ENCODE results near the gene ERBB4. TPM values are rescaled to one million over a fixed set of nuclear protein-coding genes. Genes with fewer than 3 reads are reported as not detected.

The ERBB4 gene
- total RNA-seq, 2 donors from 2014 or later: 1.0 to 32.8 TPM

DNA sequence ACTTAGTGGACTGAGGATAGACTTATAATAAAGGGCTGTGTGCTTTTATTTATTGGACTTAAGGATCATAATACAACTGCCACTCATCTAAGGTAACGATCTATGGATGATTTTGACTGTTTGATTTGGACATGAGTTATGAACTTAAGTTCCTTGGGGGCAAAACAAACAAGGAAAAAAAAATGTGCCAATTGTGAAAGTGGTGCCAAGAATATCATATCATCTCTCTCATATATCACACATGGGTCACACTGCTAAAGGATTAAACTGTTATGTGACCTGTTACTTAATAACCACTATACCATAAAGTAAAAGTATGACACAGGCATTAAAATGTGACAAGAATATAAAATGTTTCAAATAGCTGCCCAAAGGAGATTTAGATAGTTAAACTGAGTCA is 886.3 kb downstream of the ERBB4 start:
- WGBS: 44% methylated on average over 1 of the region's 1 CpG
- H3K4me1 ChIP-seq (replicated peaks): no peaks in the 10 kb centered on the region
- H3K27ac ChIP-seq: no peak overlapping the region
- H3K27me3 ChIP-seq (replicated peaks; ENCODE audit: insufficient read depth): no peaks in the 10 kb centered on the region
- TF ChIP-seq POLR2AphosphoS5 (IDR thresholded peaks at IDR 0.05) (no peak), POLR2A (IDR thresholded peaks at IDR 0.05) (no peak), CTCF (IDR thresholded peaks at IDR 0.05) (no peak)
- no peak for DNase-seq (ENCODE audit: low spot score)
- intact Hi-C loops (cut with DNase I): no loop called here
- H3K9me3 ChIP-seq: no peaks in the 10 kb centered on the region
- H3K36me3 ChIP-seq: no peaks in the 10 kb centered on the region
- no peak overlapping the region for H3K4me3 ChIP-seq

DNA sequence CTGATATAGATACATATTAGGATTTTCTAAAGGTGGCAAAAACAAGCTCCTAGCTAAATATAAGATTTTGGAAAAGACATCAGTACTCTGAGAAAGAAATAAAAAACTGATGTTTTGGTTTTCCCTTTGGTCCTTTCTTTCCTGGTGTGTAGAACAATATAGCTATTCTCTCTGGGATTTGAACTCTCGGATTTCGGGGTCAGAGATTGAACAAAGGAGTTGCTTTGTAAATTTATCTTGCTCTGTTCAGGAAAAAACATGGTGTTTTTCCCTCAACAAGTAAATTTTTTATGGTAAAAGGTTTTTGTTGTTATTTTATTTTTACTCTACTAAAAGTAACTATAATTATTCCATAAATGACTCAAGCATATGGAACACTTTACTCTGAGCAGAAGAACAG is 889.3 kb downstream of the ERBB4 start:
- no peak overlapping the region for H3K4me3 ChIP-seq
- WGBS: 73% methylated on average over 2 of the region's 2 CpGs
- DNase-seq (ENCODE audit: low spot score): no peak
- no peaks in the 10 kb centered on the region for H3K9me3 ChIP-seq
- H3K36me3 ChIP-seq: no peaks in the 10 kb centered on the region
- H3K4me1 ChIP-seq (replicated peaks): no peaks in the 10 kb centered on the region
- H3K27me3 ChIP-seq (replicated peaks; ENCODE audit: insufficient read depth): no peaks in the 10 kb centered on the region
- no peak for TF ChIP-seq CTCF (IDR thresholded peaks at IDR 0.05)
- TF ChIP-seq POLR2AphosphoS5 (IDR thresholded peaks at IDR 0.05): no peak
- TF ChIP-seq POLR2A (IDR thresholded peaks at IDR 0.05): no peak
- H3K27ac ChIP-seq: no peak overlapping the region
- intact Hi-C loops (cut with DNase I): no loop called here

- intact Hi-C loops (cut with DNase I): no loop called here
- TF ChIP-seq POLR2AphosphoS5 (IDR thresholded peaks at IDR 0.05) (no peak), CTCF (IDR thresholded peaks at IDR 0.05) (no peak), POLR2A (IDR thresholded peaks at IDR 0.05) (no peak)
- Histone ChIP-seq H3K36me3 (no peaks in the 10 kb centered on the region), H3K27me3 (replicated peaks; ENCODE audit: insufficient read depth) (no peaks in the 10 kb centered on the region), H3K9me3 (no peaks in the 10 kb centered on the region), H3K4me1 (replicated peaks) (no peaks in the 10 kb centered on the region), H3K27ac (no peak overlapping the region), H3K4me3 (no peak overlapping the region)
- WGBS: 90% methylated on average over 1 of the region's 1 CpG
- DNase-seq (ENCODE audit: low spot score): no peak
Measured at GRCh38 chr2:211631503-211631902, 907.1 kb downstream of the ERBB4 start.

DNA sequence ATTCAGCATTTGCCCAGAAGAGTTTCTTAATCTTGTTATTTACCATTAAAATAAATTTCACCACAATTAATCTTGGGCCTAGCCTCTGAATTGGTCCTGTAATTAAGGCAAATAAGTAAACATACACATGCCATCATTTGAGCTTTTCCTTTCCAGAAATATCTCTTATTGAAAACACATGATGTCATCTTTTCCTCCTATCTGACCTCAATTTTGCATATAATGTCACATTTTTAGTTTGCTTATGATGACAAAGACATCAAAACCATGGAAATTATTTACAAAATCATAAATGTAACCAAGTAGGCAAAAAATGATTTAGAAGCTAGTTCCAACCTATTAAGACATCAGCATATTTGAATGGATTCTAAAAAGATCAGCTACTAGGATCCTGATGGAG is 915.5 kb downstream of the ERBB4 start:
- Histone ChIP-seq H3K27me3 (replicated peaks; ENCODE audit: insufficient read depth) (no peaks in the 10 kb centered on the region), H3K9me3 (no peaks in the 10 kb centered on the region), H3K4me1 (replicated peaks) (no peaks in the 10 kb centered on the region), H3K36me3 (no peaks in the 10 kb centered on the region), H3K27ac (no peak overlapping the region), H3K4me3 (no peak overlapping the region)
- intact Hi-C loops (cut with DNase I): no loop called here
- TF ChIP-seq CTCF (IDR thresholded peaks at IDR 0.05) (no peak), POLR2A (IDR thresholded peaks at IDR 0.05) (no peak)
- no peak for DNase-seq (ENCODE audit: low spot score)

- Histone ChIP-seq H3K36me3 (no peaks in the 10 kb centered on the region), H3K4me3 (no peak overlapping the region), H3K9me3 (no peaks in the 10 kb centered on the region), H3K27me3 (replicated peaks; ENCODE audit: insufficient read depth) (no peaks in the 10 kb centered on the region), H3K4me1 (replicated peaks) (no peaks in the 10 kb centered on the region), H3K27ac (no peak overlapping the region)
- intact Hi-C loops (cut with DNase I): no loop called here
- WGBS: 92% methylated on average over 1 of the region's 1 CpG
- TF ChIP-seq CTCF (IDR thresholded peaks at IDR 0.05) (no peak), POLR2A (IDR thresholded peaks at IDR 0.05) (no peak), POLR2AphosphoS5 (IDR thresholded peaks at IDR 0.05) (no peak)
- no peak for DNase-seq (ENCODE audit: low spot score)
Measured at GRCh38 chr2:211620986-211621385, 917.6 kb downstream of the ERBB4 start.

All from prostate gland (tissue), 2 donors.